K562 (cell line): ENCODE data around the gene CPED1. TPM values are rescaled to one million over a fixed set of nuclear protein-coding genes. Genes with fewer than 3 reads are reported as not detected.
A peak's percentile ranks its signal among the peaks of the same experiment; 100 is the strongest.

Source experiments
- ARID4B ChIP-seq: sonication (generic); formaldehyde crosslinking; IDR thresholded peaks from 2 replicates; pipeline ENCODE4 v1.8.0; 2022; ENCODE audit warnings: mild to moderate bottlenecking, missing genetic modification reagents
- CGGBP1 ChIP-seq: fragments of 250-450 bp; sonication (Bioruptor Pico); IDR thresholded peaks from 2 replicates; pipeline ENCODE4 v1.9.0; 2021; ENCODE audit warnings: mild to moderate bottlenecking
- CREBBP ChIP-seq: IDR thresholded peaks from one replicate; pipeline ENCODE4 v1.6.1; 2012; ENCODE audit warnings: low read depth, mild to moderate bottlenecking, control low read depth, inconsistent platforms, low read length
- HOXB6 ChIP-seq: fragments of 250-450 bp; sonication (Bioruptor Pico); IDR thresholded peaks from 2 replicates; pipeline ENCODE4 v1.5.1; 2022; ENCODE audit warnings: mild to moderate bottlenecking, borderline replicate concordance
- LARP7 ChIP-seq: fragments of 450-650 bp; IDR thresholded peaks from 2 replicates; pipeline ENCODE4 v1.6.1; 2016
- MITF ChIP-seq: IDR thresholded peaks from 2 replicates; pipeline ENCODE4 v1.6.1; 2014; ENCODE audit warnings: antibody characterized with exemption
- NR3C1 ChIP-seq: sonication (generic); formaldehyde crosslinking; IDR thresholded peaks from 2 replicates; pipeline ENCODE4 v1.8.1; 2022; ENCODE audit warnings: missing genetic modification reagents
- PRDM10 ChIP-seq: fragments of 450-650 bp; IDR thresholded peaks from 2 replicates; pipeline ENCODE4 v1.6.1; 2018; ENCODE audit not compliant: partially characterized antibody
- SPI1 ChIP-seq: IDR thresholded peaks from 2 replicates; pipeline ENCODE4 v1.6.1; 2011; ENCODE audit warnings: low read depth, low read length, control low read depth, borderline replicate concordance
- SRSF9 ChIP-seq: fragments of 200-400 bp; formaldehyde crosslinking; IDR thresholded peaks from 2 replicates; pipeline ENCODE4 v1.6.1; 2017; ENCODE audit warnings: low read depth, low read length, borderline replicate concordance
- ZBTB17 ChIP-seq: fragments of 450-650 bp; formaldehyde crosslinking; IDR thresholded peaks from 2 replicates; pipeline ENCODE4 v1.4.0; 2020; ENCODE audit warnings: mild to moderate bottlenecking
- ZBTB49 ChIP-seq: sonication (generic); formaldehyde crosslinking; IDR thresholded peaks from 2 replicates; pipeline ENCODE4 v1.8.0; 2022; ENCODE audit warnings: missing genetic modification reagents, mild to moderate bottlenecking, borderline replicate concordance
- ZNF561 ChIP-seq: fragments of 450-650 bp; formaldehyde crosslinking; conservative IDR thresholded peaks from 2 replicates; pipeline ENCODE4 v1.4.0; 2020; ENCODE audit warnings: mild to moderate bottlenecking, moderate library complexity
- ZNF644 ChIP-seq: fragments of 200-800 bp; sonication (Bioruptor generic); IDR thresholded peaks from 2 replicates; pipeline ENCODE4 v1.6.1; 2016; ENCODE audit warnings: low read depth, missing genetic modification characterization, missing compliant biosample characterization
- ZNF766 ChIP-seq: fragments of 200-800 bp; sonication (Bioruptor generic); conservative IDR thresholded peaks from 2 replicates; pipeline ENCODE4 v1.6.1; 2016; ENCODE audit warnings: missing genetic modification characterization, missing compliant biosample characterization
- polyA plus RNA-seq, 8 experiments: library from polyadenylated mRNA; depleted of rRNA in 4 of 8; stranded (reverse) in 5 of 8; unstranded in 3 of 8; fragments of >200 nt; fragmentation: Nextera tagmentation in 2 of 8; fragmentation: Illumina TruSeq in 1 of 8; extraction: Ambion mirVana in 2 of 8; extraction: Trizol in 1 of 8; gene quantifications; 2 replicates each; pipeline versions ENCODE4 v1.2.1 to v1.2.3, GENCODE V29; 2011 to 2014; ENCODE audit warnings: inconsistent platforms in 1 of 8, missing spikeins in 1 of 8
- total RNA-seq, 7 experiments: library from RNA; depleted of rRNA in 6 of 7; stranded (reverse); fragments of >200 nt in 6 of 7; fragmentation: Illumina TruSeq in 2 of 7; extraction: Trizol in 2 of 7; gene quantifications; 2 replicates each; pipeline versions ENCODE4 v1.2.1 to v1.2.3, GENCODE V29; 2011 to 2021; ENCODE audit warnings: low replicate concordance in 1 of 7

CPED1 gene
- total and polyA plus RNA-seq, 9 of the 15 experiments (the other 6 are each of a cell fraction or from before 2014, with no cell fraction given), result 195 to 393 (median 290) TPM

GRCh38 chr7:121049028-121049791, 60.7 kb downstream of the CPED1 start (continued):
- TF ChIP-seq ZNF644 (no peak; the same call in 1 of the 2 replicates), ARID4B (CRISPR knock-in tag) (no peak), CGGBP1 (CRISPR knock-in tag) (no peak), SRSF9 (no peak), CREBBP (no peak), MITF (no peak), ZBTB49 (no peak), NR3C1 (no peak), ZBTB17 (CRISPR knock-in tag) (peak; percentile 77), HOXB6 (CRISPR knock-in tag) (no peak), ZNF766 (peak; percentile 91), PRDM10 (peak; percentile 1), LARP7 (no peak), ZNF561 (CRISPR knock-in tag) (no peak), SPI1 (no peak)
